ENCODE data around the gene STARD9.
A peak's percentile ranks its signal among the peaks of the same experiment; 100 is the strongest.
"Not testable (repeated sequence)": the region's sequence is repeated elsewhere in the genome, so short reads cannot be mapped to it uniquely, and the experiment has no call there.

Gene STARD9

DNA sequence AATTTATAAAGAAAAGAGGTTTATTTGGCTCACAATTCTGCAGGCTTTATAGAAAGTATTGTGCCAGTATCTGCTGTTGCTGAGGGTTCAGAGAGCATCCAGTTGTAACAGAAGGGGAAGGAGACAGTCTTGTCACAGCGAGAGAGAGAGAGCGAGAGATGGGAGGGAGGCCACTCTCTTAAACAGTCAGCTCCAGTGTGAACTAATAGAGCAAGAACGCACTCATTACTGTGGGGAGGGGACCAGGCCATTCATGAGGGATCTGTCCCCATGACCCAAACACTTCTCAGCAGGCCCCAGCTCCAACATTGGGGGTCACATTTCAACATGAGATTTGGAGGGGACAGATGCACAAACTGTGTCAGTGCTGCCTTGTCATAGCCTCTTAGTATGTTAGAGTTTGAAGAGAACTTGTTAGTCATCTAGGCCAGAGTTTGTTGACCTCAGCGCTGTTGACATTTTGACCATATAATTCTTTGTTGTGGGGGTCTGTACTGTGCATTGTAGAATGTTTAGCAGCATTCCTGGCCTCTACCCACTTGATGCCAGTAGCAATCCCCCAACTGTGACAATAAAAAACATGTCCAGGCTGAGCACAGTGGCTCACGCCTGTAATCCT is 15.3 kb downstream of the STARD9 start:
- no peak for DNase-seq

DNA sequence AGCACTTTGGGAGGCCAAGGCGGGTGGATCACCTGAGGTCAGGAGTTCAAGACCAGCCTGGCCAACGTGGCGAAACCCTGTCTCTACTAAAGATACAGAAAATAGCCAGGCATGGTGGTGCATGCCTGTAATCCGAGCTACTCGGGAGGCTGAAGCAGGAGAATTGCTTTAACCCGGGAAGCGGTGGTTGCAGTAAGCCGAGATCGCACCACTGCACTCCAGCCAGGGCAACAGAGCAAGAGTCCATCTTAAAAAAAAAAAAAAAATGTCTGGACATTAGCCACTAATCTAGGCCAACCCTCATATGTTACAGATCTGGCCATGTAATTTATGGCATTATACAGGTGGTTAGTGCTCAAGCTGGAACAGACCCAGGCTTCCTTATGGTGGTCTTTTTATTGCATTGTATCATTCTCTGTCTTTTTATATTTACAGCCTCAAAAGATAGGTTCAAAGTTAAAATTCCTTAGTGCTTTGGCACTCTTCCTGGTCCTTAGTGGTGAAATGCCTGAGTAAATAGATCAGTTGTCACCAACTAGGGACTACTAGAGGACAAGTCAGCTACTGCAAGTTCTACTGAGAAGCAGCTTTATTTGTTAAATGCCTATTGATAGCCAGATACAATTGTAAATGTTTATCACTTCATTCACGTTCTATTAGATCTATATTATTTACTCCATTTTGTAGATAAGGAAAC is 16.0 kb downstream of the STARD9 start:
- peak; percentile 78 for DNase-seq

DNA sequence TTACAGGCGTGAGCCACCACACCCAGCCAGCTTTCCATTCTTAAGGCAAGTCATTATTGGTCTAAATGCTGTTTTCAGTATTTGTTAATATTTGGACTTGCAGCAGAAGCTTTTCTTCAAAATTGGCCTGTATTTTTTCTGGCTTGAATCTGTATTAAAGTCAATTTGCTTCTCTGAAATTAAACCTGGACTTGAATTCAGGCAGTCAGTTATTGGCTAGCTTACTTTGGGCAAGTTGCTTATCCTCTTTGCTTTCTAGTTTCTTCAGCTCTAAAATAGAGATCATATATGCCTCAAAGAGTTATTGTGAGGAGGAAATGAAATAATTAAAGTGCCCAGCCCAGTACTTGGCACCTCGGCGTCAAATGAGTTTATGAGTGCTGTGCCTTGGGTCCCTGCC is 17.3 kb downstream of the STARD9 start:
- DNase-seq = no peak

DNA sequence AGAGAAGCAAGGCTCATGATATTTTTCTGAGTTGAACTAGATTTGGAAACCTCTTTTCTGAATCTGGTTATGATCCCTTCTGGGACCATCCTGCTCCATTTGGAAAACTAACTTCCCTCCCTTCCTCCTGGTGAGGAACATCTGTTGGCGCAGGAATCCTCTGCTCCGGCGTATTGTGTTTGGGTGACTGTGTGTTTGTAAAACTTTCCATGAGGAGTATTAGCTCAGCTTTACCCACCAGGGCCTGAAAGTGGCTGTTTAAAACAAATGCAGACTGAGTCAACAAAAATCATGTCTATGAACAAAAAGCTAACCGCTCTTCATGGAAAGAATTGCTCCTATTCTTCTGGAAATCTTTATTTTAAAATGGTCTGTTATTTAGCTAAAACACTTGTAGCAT is 17.7 kb downstream of the STARD9 start:
- peak; percentile 42 for DNase-seq

GRCh38 chr15:42594095-42594494 is 18.7 kb downstream of the STARD9 start:
- DNase-seq = no peak

DNA sequence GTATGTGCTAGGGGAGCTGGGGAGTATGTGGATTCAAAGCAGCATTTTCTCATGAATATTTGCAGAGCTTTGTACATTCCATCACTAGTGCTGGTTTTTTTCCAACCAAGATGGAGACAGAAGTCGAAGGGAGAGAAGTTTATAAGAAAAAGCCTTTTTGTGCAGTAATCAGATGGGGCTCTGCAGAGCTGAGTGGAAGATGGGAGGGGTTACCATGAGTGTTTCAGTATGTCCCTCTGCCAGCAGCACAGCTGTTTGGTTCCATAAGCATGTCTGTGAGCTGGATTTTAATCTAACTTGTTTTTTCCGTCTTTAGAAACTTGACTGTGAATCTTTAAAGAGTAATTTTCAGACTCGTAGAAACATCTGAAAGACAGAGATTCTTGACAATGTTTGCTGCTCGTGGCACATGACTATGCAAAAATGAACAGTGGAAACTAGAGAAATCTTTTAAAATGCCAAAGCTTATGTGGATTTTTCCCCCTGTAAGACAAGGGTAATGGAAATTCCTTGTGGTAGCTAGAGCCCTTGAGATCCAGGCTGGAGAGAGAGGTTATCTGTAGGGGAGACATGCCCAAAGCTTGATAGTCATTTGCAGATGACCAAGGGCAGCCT is 20.3 kb downstream of the STARD9 start:
- no peak for DNase-seq

GRCh38 chr15:42601316-42601715 is 25.9 kb downstream of the STARD9 start:
- DNase-seq = not testable (repeated sequence)

GRCh38 chr15:42602501-42602900 is 27.1 kb downstream of the STARD9 start:
- no peak for DNase-seq

DNA sequence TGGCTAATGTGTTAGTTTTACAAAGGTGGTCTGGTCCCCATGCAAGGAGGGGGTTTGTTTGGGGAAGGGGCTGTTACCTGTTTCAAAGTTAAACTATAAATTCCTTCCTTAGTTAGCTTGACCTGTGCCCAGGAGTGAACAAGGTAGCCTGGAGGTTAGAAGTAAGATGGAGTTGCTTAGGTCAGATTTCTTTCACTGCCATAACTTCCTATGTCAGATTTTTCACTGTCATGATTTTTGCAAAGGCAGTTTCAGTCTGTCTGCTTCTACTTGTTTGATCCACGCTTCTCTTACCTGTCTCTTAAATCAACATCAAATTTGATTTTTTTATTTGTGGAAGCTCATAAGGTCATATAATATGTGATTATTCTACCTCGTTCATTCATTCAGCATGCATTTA is 28.6 kb downstream of the STARD9 start:
- DNase-seq = no peak

DNA sequence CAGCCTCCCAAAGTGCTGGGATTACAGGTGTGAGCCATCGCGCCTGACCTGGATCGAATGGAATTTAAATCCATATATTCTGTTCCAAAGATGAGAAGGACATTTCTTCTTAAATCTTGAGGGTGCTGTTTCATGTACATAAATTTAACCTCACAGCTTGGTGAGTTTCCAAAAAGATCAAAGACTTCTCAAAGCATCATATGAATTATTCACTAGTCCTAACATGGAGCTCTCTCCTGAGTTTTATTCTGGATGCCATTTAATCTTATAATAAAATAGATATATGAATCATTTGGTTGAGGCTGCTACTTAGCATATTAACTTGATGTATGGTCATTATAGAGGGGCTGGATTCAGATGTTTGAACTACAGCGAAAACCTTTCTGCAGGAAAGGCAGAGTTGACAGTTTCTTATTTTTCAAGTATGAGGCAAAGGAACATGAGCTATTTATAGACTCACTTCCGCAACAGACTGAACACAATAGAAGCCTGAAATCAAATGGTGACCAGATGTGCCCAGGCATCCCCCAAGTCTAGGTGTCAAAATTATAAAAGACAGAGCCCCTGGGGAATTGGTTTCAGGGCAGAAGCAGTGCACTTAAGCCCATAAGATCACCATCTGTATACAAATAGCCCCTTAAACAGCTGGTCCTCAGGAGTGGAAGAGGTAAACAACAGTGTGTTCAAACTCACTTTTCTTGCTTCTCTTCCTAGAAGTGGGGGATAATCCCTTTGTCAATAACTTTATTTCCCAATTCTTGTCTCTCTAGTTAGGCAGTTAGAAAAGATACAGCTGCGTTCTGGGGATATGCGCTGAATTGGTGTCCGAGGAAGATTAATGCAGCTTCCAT is 29.7 kb downstream of the STARD9 start:
- DNase-seq = peak; percentile 36

GRCh38 chr15:42605796-42606195 is 30.4 kb downstream of the STARD9 start:
- DNase-seq = no peak

DNA sequence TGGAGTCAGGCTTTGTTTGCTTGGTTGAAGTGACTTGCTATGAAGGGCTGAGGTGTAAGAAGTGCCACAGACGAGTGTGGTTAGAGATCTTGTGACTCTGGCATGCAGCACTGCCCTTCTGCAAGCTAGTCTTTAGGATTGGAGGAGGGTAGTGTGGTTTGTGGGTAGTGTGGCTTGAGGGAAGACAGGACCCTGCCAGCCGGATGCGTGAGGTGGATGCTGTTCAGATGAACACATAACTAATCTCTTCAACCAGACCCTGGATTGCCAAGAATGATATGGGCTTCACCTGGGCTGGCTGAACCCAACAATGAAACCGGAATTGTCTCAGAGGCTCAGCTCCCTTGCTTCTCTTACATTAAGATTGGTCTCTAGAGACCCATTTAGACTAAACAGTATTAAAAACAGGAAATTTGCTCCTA is 32.7 kb downstream of the STARD9 start:
- DNase-seq = peak; percentile 23

DNA sequence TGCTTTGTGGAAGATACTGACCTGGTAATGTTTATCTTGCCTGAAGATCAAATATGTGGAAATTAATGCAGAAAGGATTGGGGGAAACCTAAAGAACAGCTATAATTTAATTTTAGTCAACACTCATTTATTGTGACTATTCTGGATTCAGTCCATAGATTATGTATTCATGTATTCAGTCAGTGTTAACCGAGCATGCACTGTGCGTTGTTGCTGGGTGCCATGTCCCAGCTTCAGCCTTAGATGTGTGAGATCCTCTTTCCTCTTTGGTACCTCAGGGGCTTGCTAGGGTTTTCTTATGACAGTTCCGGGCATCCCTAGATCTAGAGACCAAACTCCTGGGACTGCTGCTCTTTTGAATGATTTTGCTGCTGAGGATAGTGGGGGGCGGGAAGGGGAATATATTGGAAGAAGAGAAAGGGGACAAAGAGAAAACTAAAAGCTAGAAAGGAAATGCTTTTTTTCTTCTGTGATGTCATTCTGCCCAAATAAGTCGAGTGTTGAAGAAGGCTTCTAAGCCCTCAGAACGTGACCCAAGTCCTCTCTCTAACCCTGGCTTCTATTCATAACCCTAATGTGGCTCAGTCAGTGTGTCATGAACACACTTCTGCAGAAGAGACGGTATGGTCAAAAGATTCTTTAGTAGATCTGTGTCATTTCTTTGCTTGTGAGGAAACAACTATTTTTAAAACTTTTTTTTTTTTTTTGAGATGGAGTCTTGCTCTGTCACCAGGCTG is 33.5 kb downstream of the STARD9 start:
- no peak for DNase-seq

- no peak for DNase-seq
Measured at GRCh38 chr15:42611532-42611931, 36.1 kb downstream of the STARD9 start.

GRCh38 chr15:42612367-42612912 is 37.0 kb downstream of the STARD9 start:
- no peak for DNase-seq

GRCh38 chr15:42616107-42616506 is 40.7 kb downstream of the STARD9 start:
- DNase-seq = no peak

GRCh38 chr15:42619656-42620371 is 44.4 kb downstream of the STARD9 start:
- no peak for DNase-seq

GRCh38 chr15:42621386-42621785 is 46.0 kb downstream of the STARD9 start:
- DNase-seq = no peak

DNA sequence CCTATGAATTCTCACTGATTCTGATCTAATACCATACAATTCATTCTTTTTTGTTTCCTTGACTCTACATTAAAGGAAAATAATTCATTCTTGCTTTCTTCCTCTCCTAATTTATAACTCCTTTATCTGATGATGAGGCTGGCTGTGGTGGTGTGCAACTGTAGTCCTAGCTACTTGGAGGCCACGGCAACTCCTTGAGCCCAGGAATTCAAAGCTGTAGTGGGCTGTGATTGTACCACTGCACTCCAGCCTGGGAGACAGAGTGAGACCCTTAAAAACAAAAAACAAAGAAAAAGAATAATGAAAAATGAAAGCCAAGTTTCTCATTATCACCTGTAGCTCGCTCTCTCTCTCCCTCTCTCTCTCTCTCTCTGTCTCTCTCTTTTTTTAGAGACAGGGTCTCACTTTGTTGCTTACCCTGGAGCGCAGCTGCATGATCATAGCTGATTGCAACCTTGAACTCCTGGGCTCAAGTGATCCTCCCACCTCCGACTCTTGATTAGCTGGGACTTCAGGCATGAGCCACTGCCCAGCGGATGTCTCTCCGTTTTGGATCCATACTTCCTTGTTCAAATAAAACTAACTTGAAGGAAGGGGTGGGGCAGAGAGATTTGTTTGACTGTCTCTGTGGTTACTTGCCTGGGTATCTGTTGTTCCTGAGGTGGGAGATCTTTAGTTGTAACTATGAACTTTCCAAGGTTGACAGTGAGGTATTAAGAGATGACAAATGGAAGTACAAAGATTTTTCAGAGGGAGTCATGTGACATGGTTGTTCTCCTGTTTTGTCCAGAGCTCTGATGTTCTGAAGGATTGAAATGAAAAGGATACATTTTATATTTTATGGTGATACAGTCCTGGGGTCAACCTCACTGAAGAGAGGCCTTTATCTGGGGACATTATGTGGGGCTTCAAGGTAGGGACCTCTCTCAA is 46.9 kb downstream of the STARD9 start:
- DNase-seq = no peak

GRCh38 chr15:42623951-42624350 is 48.5 kb downstream of the STARD9 start:
- no peak for DNase-seq

Data from fibroblast of skin of scalp (primary cell).